Stomach (tissue), 9 donors: ENCODE results near the gene FGGY. TPM values are rescaled to one million over a fixed set of nuclear protein-coding genes. Genes with fewer than 3 reads are reported as not detected.

Experiments used
- DNase-seq, 2 donors: peaks; one replicate each; pipeline versions ENCODE4 v3.0.0 to v3.0.0-alpha.2; 2013 to 2019
- H3K27ac ChIP-seq, 5 donors: fragments of 200-600 bp in 4 of 5; sonication (generic) in 4 of 5; one replicate each; pipeline ENCODE4 v1.5.1; 2013 to 2019; ENCODE audit warnings: mild to moderate bottlenecking in 1 of 5, moderate library complexity in 1 of 5
- H3K27me3 ChIP-seq, 3 donors: fragments of 200-600 bp; sonication (generic); one replicate each; pipeline ENCODE4 v1.5.1; 2017 to 2019; ENCODE audit warnings: mixed run types in 1 of 3
- H3K36me3 ChIP-seq, 4 donors: fragments of 200-600 bp; sonication (generic); 1 replicate in 3 of 4; 2 replicates in 1 of 4; pipeline ENCODE4 v1.5.1; 2016 to 2019
- H3K4me1 ChIP-seq, 4 donors: fragments of 200-600 bp; sonication (generic); one replicate each; pipeline ENCODE4 v1.5.1; 2016 to 2019
- H3K4me3 ChIP-seq, 4 donors: fragments of 200-600 bp; sonication (generic) in 3 of 4; one replicate each; pipeline ENCODE4 v1.5.1; 2016 to 2019; ENCODE audit warnings: mild to moderate bottlenecking in 1 of 4
- H3K9me3 ChIP-seq, 4 donors: fragments of 200-600 bp; sonication (generic); one replicate each; pipeline ENCODE4 v1.5.1; 2016 to 2019
- CTCF ChIP-seq, 7 experiments: fragments of 450-650 bp in 4 of 7; fragments of 200-600 bp in 3 of 7; sonication (generic) in 3 of 7; IDR thresholded peaks; one replicate each; pipeline ENCODE4 v1.5.1; 2016 to 2019; ENCODE audit warnings: antibody characterized with exemption in 7 of 7, control low read depth in 2 of 7, mild to moderate bottlenecking in 1 of 7
- EP300 ChIP-seq: sonication (generic); formaldehyde crosslinking; IDR thresholded peaks from one replicate; pipeline ENCODE4 v1.6.1; 2017; ENCODE audit warnings: antibody characterized with exemption
- POLR2A ChIP-seq, 4 donors: fragments of 450-650 bp; IDR thresholded peaks; one replicate each; pipeline ENCODE4 v1.6.1; 2016; ENCODE audit warnings: antibody characterized with exemption in 4 of 4, control low read depth in 2 of 4, mild to moderate bottlenecking in 1 of 4, moderate library complexity in 1 of 4
- POLR2AphosphoS5 ChIP-seq, 3 donors: sonication (generic); formaldehyde crosslinking; IDR thresholded peaks; one replicate each; pipeline ENCODE4 v1.6.1; 2016; ENCODE audit warnings: antibody characterized with exemption in 3 of 3
- WGBS, 5 donors: extraction: QIAGEN DNeasy Blood & Tissue Kit in 3 of 5; methylation state at CpG; one replicate each; pipeline versions ENCODE4 v1.1.5 to v1.1.7; 2013 to 2018; 5-methylcytosine and 5-hydroxymethylcytosine counted together
- intact Hi-C: fragments of 100-400 bp; cut with DNase I; formaldehyde crosslinking; loops from one replicate; pipeline ENCODE4 v1.15.1; 2023; ENCODE audit warnings: low total_unique reads
- polyA plus RNA-seq, 3 donors: library from polyadenylated mRNA; stranded (reverse); fragments of 200-250 nt; gene quantifications; one replicate each; pipeline ENCODE4 v1.2.3, GENCODE V29; 2013
- total RNA-seq, 5 donors: library from RNA; depleted of rRNA; stranded (reverse); fragments of >200 nt; gene quantifications; one replicate each; pipeline versions ENCODE4 v1.1.0 to v1.2.3, GENCODE V29; 2014 to 2016
- donor health status: healthy with polysubstance abuse.
- donor health status: Bipolar disorder and iron deficiency.
- donor health status: healthy.

The FGGY gene
- total and polyA plus RNA-seq, 8 donors = 6.2 to 40.6 (median 10.8) TPM

GRCh38 chr1:59552007-59552406 lies 255.1 kb downstream of the FGGY start:
- peak in 1 of 2 donors; percentile 34 for DNase-seq
- Histone ChIP-seq H3K4me3 (no peak overlapping the region), H3K27ac (no peak overlapping the region), H3K36me3 (peaks cover 0 to 12% (median 0%) of the 10 kb centered on the region in 4 donors), H3K27me3 (no peaks in the 10 kb centered on the region), H3K9me3 (no peaks in the 10 kb centered on the region), H3K4me1 (peaks cover 0 to 15% (median 8%) of the 10 kb centered on the region in 4 donors)
- TF ChIP-seq EP300 = no peak
- no peak for TF ChIP-seq POLR2A (IDR thresholded peaks at IDR 0.05)
- no peak for TF ChIP-seq POLR2AphosphoS5 (IDR thresholded peaks at IDR 0.05)
- no peak for TF ChIP-seq CTCF (IDR thresholded peaks at IDR 0.05)
- 77 to 89% (median 84%) methylated on average over 3 of the region's 3 CpGs for WGBS, 5 donors
- intact Hi-C loops = no loop called here

- WGBS, 5 donors = 85 to 93% (median 87%) methylated on average over 4 of the region's 4 CpGs
- H3K9me3 ChIP-seq = peaks cover 0 to 13% (median 5%) of the 10 kb centered on the region in 4 donors
- TF ChIP-seq POLR2AphosphoS5 (IDR thresholded peaks at IDR 0.05) (no peak), POLR2A (IDR thresholded peaks at IDR 0.05) (no peak), CTCF (IDR thresholded peaks at IDR 0.05) (no peak), EP300 (no peak)
- no peak overlapping the region for H3K27ac ChIP-seq
- intact Hi-C loops = no loop called here
- peaks cover 0 to 12% (median 0%) of the 10 kb centered on the region in 4 donors for H3K36me3 ChIP-seq
- no peak overlapping the region for H3K4me3 ChIP-seq
- peaks cover 0 to 15% (median 8%) of the 10 kb centered on the region in 4 donors for H3K4me1 ChIP-seq
- H3K27me3 ChIP-seq = no peaks in the 10 kb centered on the region
- no peak for DNase-seq
These were observed 256.5 kb downstream of the FGGY start for GRCh38 chr1:59553371-59553770.

- no peak overlapping the region for H3K27ac ChIP-seq
- no peak for TF ChIP-seq POLR2A (IDR thresholded peaks at IDR 0.05)
- no peak for TF ChIP-seq CTCF (IDR thresholded peaks at IDR 0.05)
- TF ChIP-seq POLR2AphosphoS5 (IDR thresholded peaks at IDR 0.05) = no peak
- TF ChIP-seq EP300 = no peak
- intact Hi-C loops = no loop called here
- peaks cover 0 to 15% (median 8%) of the 10 kb centered on the region in 4 donors for H3K4me1 ChIP-seq
- peaks cover 0 to 18% (median 11%) of the 10 kb centered on the region in 4 donors for H3K9me3 ChIP-seq
- no peaks in the 10 kb centered on the region for H3K27me3 ChIP-seq
- H3K4me3 ChIP-seq = no peak overlapping the region
- DNase-seq = no peak
- WGBS, 5 donors = 81 to 88% (median 84%) methylated on average over 8 of the region's 8 CpGs
- H3K36me3 ChIP-seq = peaks cover 0 to 12% (median 0%) of the 10 kb centered on the region in 4 donors
These were observed 257.2 kb downstream of the FGGY start for GRCh38 chr1:59554011-59554663.

- no peak overlapping the region for H3K4me3 ChIP-seq
- intact Hi-C loops = no loop called here
- peaks cover 0 to 12% (median 0%) of the 10 kb centered on the region in 4 donors for H3K36me3 ChIP-seq
- H3K9me3 ChIP-seq = peaks cover 0 to 18% (median 11%) of the 10 kb centered on the region in 4 donors
- no peak for TF ChIP-seq POLR2A (IDR thresholded peaks at IDR 0.05)
- no peak for TF ChIP-seq CTCF (IDR thresholded peaks at IDR 0.05)
- TF ChIP-seq EP300 = no peak
- TF ChIP-seq POLR2AphosphoS5 (IDR thresholded peaks at IDR 0.05) = no peak
- H3K4me1 ChIP-seq = peaks cover 0 to 12% (median 7%) of the 10 kb centered on the region in 4 donors
- WGBS, 5 donors = 80 to 90% (median 85%) methylated on average over 4 of the region's 4 CpGs
- no peak for DNase-seq
- H3K27me3 ChIP-seq = no peaks in the 10 kb centered on the region
- H3K27ac ChIP-seq = no peak overlapping the region
These were observed 257.9 kb downstream of the FGGY start for GRCh38 chr1:59554752-59555151.
